ENCODE measurements around the gene SETBP1. TPM values are rescaled to one million over a fixed set of nuclear protein-coding genes. Genes with fewer than 3 reads are reported as not detected.

The SETBP1 gene
- total and polyA plus RNA-seq, 9 of the 15 experiments (the other 6 are each of a cell fraction or from before 2014, with no cell fraction given) = under 0.01 to 0.13 (median 0.04) TPM

DNA sequence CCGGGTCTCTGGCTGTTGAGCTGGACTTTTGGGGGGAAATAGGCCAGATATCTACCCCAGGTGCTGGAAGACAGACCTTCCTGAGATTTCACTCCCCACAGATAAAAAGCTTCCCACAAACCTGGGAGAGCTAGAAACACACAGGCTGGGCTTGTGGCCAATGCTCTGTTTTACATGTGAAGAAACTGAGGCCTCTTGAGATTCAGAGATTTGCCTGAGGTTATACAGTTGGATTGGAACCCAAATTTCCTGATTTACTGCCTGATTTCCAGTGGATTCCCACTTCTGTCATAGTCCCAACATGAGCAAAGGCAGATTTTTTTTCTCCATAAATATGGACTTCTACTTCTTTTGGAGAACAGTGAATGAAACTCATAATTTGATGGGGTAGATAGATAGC lies 360.2 kb downstream of the SETBP1 start:
- Histone ChIP-seq H3K4me3 (no peak overlapping the region), H3K27ac (ENCODE audit: extremely low read depth, low read depth, low read length) (no peak overlapping the region), H3K9ac (ENCODE audit: insufficient read depth in 1 of 2, low read depth in 2 of 2, low read length in 2 of 2) (no peak overlapping the region), H2AFZ (ENCODE audit: low read depth, low read length) (no peak overlapping the region), H3K9me1 (ENCODE audit: control insufficient read depth, insufficient read depth, low read length) (no peaks in the 10 kb centered on the region), H3K4me1 (replicated peaks in 1 of 2; ENCODE audit: control insufficient read depth in 2 of 2, insufficient read depth in 2 of 2, low read length in 2 of 2) (no peaks in the 10 kb centered on the region), H3K79me2 (ENCODE audit: control insufficient read depth, insufficient read depth, low read length) (no peaks in the 10 kb centered on the region), H3K9me3 (replicated peaks; ENCODE audit: control insufficient read depth, insufficient read depth, low read depth, low read length) (no peaks in the 10 kb centered on the region), H3K36me3 (ENCODE audit: control insufficient read depth, insufficient read depth, low read length) (no peaks in the 10 kb centered on the region), H3K4me2 (ENCODE audit: insufficient read depth, low read length) (no peak overlapping the region), H4K20me1 (replicated peaks; ENCODE audit: control insufficient read depth, insufficient read depth, low read length) (no peaks in the 10 kb centered on the region), H3K27me3 (ENCODE audit: control insufficient read depth in 2 of 2, insufficient read depth in 2 of 2, low read length in 2 of 2) (peaks cover 0 to 5% of the 10 kb centered on the region in 2 experiments; a peak in 1 of 5 replicates)
- intact Hi-C loops (cut with micrococcal nuclease) (no loop called here), in situ Hi-C loops (cut with MboI) (no loop called here)
- CTCF ChIA-PET (ENCODE audit: low intra/inter-chr PET ratio) = no interaction called here
- ATAC-seq (no peak), FAIRE-seq (no peak), DNase-seq (ENCODE audit: extremely low read depth in 1 of 4, low spot score in 3 of 4) (no peak)
- 0% methylated on average over 1 of the region's 1 CpG for WGBS (ENCODE audit: insufficient coverage, low coverage, missing lambda C conversion rate)
- BruUV-seq (replicated peaks) = no TSS peak
- POLR2A ChIA-PET = no interaction called here
- TF ChIP-seq HOXB6 (CRISPR knock-in tag; IDR thresholded peaks at IDR 0.05; ENCODE audit: borderline replicate concordance) (no peak), TGIF2 (CRISPR knock-in tag; IDR thresholded peaks at IDR 0.05) (no peak), SLC30A9 (CRISPR knock-in tag; IDR thresholded peaks at IDR 0.05) (no peak), ZNF311 (CRISPR knock-in tag; IDR thresholded peaks at IDR 0.05) (no peak), HDAC3 (IDR thresholded peaks at IDR 0.05; ENCODE audit: borderline replicate concordance, partially characterized antibody) (no peak), BRD4 (IDR thresholded peaks at IDR 0.05) (no peak), ZNF780A (CRISPR knock-in tag; IDR thresholded peaks at IDR 0.05) (no peak), TCF3 (CRISPR knock-in tag; IDR thresholded peaks at IDR 0.05) (no peak)
- TF ChIP-seq, protein P1, sequence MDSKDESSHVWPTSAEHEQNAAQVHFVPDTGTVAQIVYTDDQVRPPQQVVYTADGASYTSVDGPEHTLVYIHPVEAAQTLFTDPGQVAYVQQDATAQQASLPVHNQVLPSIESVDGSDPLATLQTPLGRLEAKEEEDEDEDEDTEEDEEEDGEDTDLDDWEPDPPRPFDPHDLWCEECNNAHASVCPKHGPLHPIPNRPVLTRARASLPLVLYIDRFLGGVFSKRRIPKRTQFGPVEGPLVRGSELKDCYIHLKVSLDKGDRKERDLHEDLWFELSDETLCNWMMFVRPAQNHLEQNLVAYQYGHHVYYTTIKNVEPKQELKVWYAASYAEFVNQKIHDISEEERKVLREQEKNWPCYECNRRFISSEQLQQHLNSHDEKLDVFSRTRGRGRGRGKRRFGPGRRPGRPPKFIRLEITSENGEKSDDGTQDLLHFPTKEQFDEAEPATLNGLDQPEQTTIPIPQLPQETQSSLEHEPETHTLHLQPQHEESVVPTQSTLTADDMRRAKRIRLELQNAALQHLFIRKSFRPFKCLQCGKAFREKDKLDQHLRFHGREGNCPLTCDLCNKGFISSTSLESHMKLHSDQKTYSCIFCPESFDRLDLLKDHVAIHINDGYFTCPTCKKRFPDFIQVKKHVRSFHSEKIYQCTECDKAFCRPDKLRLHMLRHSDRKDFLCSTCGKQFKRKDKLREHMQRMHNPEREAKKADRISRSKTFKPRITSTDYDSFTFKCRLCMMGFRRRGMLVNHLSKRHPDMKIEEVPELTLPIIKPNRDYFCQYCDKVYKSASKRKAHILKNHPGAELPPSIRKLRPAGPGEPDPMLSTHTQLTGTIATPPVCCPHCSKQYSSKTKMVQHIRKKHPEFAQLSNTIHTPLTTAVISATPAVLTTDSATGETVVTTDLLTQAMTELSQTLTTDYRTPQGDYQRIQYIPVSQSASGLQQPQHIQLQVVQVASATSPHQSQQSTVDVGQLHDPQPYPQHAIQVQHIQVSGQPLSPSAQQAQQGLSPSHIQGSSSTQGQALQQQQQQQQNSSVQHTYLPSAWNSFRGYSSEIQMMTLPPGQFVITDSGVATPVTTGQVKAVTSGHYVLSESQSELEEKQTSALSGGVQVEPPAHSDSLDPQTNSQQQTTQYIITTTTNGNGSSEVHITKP (IDR thresholded peaks at IDR 0.05; ENCODE audit: partially characterized antibody) = no peak
- TF ChIP-seq, protein P2, sequence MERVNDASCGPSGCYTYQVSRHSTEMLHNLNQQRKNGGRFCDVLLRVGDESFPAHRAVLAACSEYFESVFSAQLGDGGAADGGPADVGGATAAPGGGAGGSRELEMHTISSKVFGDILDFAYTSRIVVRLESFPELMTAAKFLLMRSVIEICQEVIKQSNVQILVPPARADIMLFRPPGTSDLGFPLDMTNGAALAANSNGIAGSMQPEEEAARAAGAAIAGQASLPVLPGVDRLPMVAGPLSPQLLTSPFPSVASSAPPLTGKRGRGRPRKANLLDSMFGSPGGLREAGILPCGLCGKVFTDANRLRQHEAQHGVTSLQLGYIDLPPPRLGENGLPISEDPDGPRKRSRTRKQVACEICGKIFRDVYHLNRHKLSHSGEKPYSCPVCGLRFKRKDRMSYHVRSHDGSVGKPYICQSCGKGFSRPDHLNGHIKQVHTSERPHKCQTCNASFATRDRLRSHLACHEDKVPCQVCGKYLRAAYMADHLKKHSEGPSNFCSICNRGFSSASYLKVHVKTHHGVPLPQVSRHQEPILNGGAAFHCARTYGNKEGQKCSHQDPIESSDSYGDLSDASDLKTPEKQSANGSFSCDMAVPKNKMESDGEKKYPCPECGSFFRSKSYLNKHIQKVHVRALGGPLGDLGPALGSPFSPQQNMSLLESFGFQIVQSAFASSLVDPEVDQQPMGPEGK (CRISPR knock-in tag; IDR thresholded peaks at IDR 0.05; ENCODE audit: borderline replicate concordance) = no peak
- TF ChIP-seq, protein P3, sequence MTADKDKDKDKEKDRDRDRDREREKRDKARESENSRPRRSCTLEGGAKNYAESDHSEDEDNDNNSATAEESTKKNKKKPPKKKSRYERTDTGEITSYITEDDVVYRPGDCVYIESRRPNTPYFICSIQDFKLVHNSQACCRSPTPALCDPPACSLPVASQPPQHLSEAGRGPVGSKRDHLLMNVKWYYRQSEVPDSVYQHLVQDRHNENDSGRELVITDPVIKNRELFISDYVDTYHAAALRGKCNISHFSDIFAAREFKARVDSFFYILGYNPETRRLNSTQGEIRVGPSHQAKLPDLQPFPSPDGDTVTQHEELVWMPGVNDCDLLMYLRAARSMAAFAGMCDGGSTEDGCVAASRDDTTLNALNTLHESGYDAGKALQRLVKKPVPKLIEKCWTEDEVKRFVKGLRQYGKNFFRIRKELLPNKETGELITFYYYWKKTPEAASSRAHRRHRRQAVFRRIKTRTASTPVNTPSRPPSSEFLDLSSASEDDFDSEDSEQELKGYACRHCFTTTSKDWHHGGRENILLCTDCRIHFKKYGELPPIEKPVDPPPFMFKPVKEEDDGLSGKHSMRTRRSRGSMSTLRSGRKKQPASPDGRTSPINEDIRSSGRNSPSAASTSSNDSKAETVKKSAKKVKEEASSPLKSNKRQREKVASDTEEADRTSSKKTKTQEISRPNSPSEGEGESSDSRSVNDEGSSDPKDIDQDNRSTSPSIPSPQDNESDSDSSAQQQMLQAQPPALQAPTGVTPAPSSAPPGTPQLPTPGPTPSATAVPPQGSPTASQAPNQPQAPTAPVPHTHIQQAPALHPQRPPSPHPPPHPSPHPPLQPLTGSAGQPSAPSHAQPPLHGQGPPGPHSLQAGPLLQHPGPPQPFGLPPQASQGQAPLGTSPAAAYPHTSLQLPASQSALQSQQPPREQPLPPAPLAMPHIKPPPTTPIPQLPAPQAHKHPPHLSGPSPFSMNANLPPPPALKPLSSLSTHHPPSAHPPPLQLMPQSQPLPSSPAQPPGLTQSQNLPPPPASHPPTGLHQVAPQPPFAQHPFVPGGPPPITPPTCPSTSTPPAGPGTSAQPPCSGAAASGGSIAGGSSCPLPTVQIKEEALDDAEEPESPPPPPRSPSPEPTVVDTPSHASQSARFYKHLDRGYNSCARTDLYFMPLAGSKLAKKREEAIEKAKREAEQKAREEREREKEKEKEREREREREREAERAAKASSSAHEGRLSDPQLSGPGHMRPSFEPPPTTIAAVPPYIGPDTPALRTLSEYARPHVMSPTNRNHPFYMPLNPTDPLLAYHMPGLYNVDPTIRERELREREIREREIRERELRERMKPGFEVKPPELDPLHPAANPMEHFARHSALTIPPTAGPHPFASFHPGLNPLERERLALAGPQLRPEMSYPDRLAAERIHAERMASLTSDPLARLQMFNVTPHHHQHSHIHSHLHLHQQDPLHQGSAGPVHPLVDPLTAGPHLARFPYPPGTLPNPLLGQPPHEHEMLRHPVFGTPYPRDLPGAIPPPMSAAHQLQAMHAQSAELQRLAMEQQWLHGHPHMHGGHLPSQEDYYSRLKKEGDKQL (CRISPR knock-in tag; IDR thresholded peaks at IDR 0.05; ENCODE audit: borderline replicate concordance) = no peak
